ENCODE measurements around the gene ESYT1. TPM values are rescaled to one million over a fixed set of nuclear protein-coding genes. Genes with fewer than 3 reads are reported as not detected.

The ESYT1 gene
- total RNA-seq = 152 and 202 TPM in 2 replicates

GRCh38 chr12:56127888-56128669, at the start of gene ESYT1:
TSS of gene ESYT1 (plus strand) at chr12:56128267. CDS start at chr12:56128320, 53 bp downstream.

DNA sequence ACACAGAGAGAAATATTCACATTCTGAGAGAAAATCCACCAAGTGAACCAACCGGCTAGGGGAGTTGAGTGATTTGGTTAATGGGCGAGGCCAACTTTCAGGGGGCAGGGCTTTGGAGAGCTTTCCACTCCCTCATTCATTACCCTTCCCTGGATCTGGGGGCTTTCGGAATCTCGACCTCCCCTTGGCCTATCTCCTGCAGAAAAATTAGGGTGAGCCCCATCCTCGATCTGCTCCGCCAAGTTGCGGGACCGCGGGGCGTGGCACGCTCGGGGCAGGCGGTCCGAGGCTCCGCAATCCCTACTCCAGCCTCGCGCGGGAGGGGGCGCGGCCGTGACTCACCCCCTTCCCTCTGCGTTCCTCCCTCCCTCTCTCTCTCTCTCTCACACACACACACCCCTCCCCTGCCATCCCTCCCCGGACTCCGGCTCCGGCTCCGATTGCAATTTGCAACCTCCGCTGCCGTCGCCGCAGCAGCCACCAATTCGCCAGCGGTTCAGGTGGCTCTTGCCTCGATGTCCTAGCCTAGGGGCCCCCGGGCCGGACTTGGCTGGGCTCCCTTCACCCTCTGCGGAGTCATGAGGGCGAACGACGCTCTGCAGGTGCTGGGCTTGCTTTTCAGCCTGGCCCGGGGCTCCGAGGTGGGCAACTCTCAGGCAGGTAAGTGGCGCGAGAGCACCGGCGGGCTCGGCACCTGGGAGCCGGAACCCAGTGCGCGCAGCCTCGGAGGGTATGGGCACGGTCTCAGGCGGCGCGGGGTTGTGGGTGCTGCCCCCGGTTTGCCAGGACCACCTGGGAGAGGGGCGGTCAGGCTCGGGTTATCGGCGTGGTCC, 48.1 kb upstream of the ESYT1 start, which contains the start of gene ERBB3:
Gene ERBB3, plus strand, starts transcription at position 443 of the 833 bp plus-strand sequence. Its CDS starts 136 bp downstream, at position 579.

GRCh38 chr12:56104109-56104814, 23.8 kb upstream of the ESYT1 start, which contains the start of gene PA2G4:
TSS of gene PA2G4 (plus strand) at chr12:56104559. CDS start at chr12:56104738, 179 bp downstream.

GRCh38 chr12:56116267-56117081, 11.6 kb upstream of the ESYT1 start, which contains the start of gene RPL41:
TSS of gene RPL41 (plus strand) at chr12:56116633.

GRCh38 chr12:56117778-56118687, 10.0 kb upstream of the ESYT1 start, which contains the start of gene ZC3H10:
TSS of gene ZC3H10 (plus strand) at chr12:56118266. CDS start at chr12:56120563, 2,297 bp downstream.

GRCh38 chr12:56152132-56152755, 24.2 kb downstream of the ESYT1 start, which contains the start of gene MYL6B:
TSS of gene MYL6B (plus strand) at chr12:56152587. CDS start at chr12:56153919, 1,332 bp downstream.

DNA sequence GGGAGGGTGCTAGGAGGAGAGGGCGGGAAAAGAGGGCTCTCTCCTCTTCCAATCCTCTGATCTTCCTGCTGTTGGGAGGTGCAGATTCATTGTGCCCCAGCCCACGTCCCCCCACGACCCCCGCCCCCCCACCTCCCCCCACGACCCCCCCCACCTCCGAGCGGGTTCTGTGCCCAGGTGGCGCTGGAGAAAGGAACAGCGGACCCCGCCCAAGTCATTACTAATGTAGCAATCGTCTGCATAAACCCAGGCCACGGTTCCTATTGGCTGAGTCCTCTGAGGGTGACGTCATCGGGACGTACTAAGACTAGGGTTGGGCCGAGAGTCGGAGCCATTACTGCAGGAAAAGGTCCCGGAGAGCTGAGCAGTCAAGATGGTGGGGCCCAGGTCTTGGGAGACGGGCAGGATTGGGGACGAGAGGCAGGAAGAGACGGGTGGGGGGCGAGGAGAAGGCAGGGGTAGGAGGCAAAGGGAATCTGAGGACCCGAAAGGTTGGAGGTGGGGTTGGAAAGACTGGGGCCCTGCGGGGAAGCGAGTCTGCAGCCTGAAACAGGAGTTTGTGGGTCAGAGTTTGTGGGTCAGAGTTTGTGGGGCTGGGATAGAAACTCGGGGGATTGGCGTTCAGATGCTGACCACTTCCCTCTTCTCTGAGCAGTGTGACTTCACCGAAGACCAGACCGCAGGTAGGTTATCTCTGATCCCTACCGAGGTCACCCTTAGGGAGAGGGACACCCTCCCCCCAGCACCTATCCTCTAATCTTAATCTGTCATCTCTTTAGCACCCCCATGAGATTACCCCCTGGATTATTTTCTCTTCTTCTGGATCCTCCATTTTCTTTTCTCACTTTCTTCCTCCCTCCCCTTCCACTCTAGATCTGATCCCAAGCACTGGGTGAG, 30.2 kb downstream of the ESYT1 start, which contains the start of gene MYL6:
Gene MYL6, plus strand, starts transcription at position 331 of the 897 bp plus-strand sequence. Its CDS starts 43 bp downstream, at position 374.

GRCh38 chr12:56189099-56189917, 61.2 kb downstream of the ESYT1 start, which contains the start of gene SMARCC2:
TSS of gene SMARCC2 (minus strand) at chr12:56189483. CDS start at chr12:56189461, 22 bp downstream.

Other genes starting within 250 kb of the ESYT1 start
- gene PYM1, start 200.4 kb upstream of the ESYT1 start, total RNA-seq = 57.3 and 64.0 TPM in 2 replicates
- 141 and 497 TPM in 2 replicates for gene DGKA, start 197.1 kb upstream of the ESYT1 start, total RNA-seq
- gene PMEL, start 162.2 kb upstream of the ESYT1 start, total RNA-seq = 1.9 and 2.6 TPM in 2 replicates
- gene CDK2, start 161.4 kb upstream of the ESYT1 start, total RNA-seq = 36.7 and 43.8 TPM in 2 replicates
- 47.2 and 66.3 TPM in 2 replicates for gene RAB5B, start 154.2 kb upstream of the ESYT1 start, total RNA-seq
- gene SUOX, start 131.0 kb upstream of the ESYT1 start, total RNA-seq = 14.6 and 15.9 TPM in 2 replicates
- gene IKZF4, start 107.2 kb upstream of the ESYT1 start, total RNA-seq = 2.2 and 4.6 TPM in 2 replicates
- 1,471 and 1,883 TPM in 2 replicates for gene RPS26, start 86.3 kb upstream of the ESYT1 start, total RNA-seq
- gene ERBB3, start 48.1 kb upstream of the ESYT1 start, total RNA-seq = 22.6 and 36.5 TPM in 2 replicates
- 322 and 323 TPM in 2 replicates for gene PA2G4, start 23.7 kb upstream of the ESYT1 start, total RNA-seq
- gene RPL41, start 11.6 kb upstream of the ESYT1 start, total RNA-seq = 4,695 and 6,389 TPM in 2 replicates
- 0.98 and 2.2 TPM in 2 replicates for gene ZC3H10, start 10.0 kb upstream of the ESYT1 start, total RNA-seq
- gene MYL6B, start 24.3 kb downstream of the ESYT1 start, total RNA-seq = 56.0 and 95.3 TPM in 2 replicates
- gene MYL6, start 30.1 kb downstream of the ESYT1 start, total RNA-seq = 1,958 and 2,366 TPM in 2 replicates
- gene SMARCC2, start 61.2 kb downstream of the ESYT1 start, total RNA-seq = 22.7 and 28.4 TPM in 2 replicates
- 32.7 and 36.3 TPM in 2 replicates for gene RNF41, start 93.7 kb downstream of the ESYT1 start, total RNA-seq
- 43.2 and 50.9 TPM in 2 replicates for gene NABP2, start 96.1 kb downstream of the ESYT1 start, total RNA-seq
- not detected in 2 replicates for gene SLC39A5, start 101.8 kb downstream of the ESYT1 start, total RNA-seq
- gene ANKRD52, start 130.1 kb downstream of the ESYT1 start, total RNA-seq = 12.4 and 18.3 TPM in 2 replicates
- gene COQ10A, start 138.7 kb downstream of the ESYT1 start, total RNA-seq = 7.8 and 18.3 TPM in 2 replicates
- gene CS, start 172.1 kb downstream of the ESYT1 start, total RNA-seq = 111 and 144 TPM in 2 replicates
- 78.9 and 88.9 TPM in 2 replicates for gene CNPY2, start 187.7 kb downstream of the ESYT1 start, total RNA-seq
- gene PAN2, start 205.7 kb downstream of the ESYT1 start, total RNA-seq = 12.6 and 15.4 TPM in 2 replicates
- gene IL23A, start 210.6 kb downstream of the ESYT1 start, total RNA-seq = 0.92 TPM in 1 of 2 replicates, not detected in the other
- 36.3 and 37.5 TPM in 2 replicates for gene STAT2, start 231.8 kb downstream of the ESYT1 start, total RNA-seq
- not detected in 2 replicates for gene APOF, start 234.6 kb downstream of the ESYT1 start, total RNA-seq

All from airway epithelial cell (primary cell).